H1 (cell line): ENCODE results near the gene TNN.

ENCODE experiments used
- CREB1 ChIP-seq: IDR thresholded peaks from 2 replicates; pipeline ENCODE4 v1.6.1; 2012; ENCODE audit warnings: inconsistent platforms
- EZH2 ChIP-seq: fragments of 200-600 bp; sonication (generic); IDR thresholded peaks from 2 replicates; pipeline ENCODE4 v1.7.1; 2012; ENCODE audit warnings: low read depth, mild to moderate bottlenecking, moderate library complexity, low read length, inconsistent platforms; ENCODE audit not compliant: severe bottlenecking
- JUN ChIP-seq: IDR thresholded peaks from 2 replicates; pipeline ENCODE4 v1.6.1; 2011; ENCODE audit warnings: low read depth, mild to moderate bottlenecking, improper control_type of control experiment, low read length
- JUND ChIP-seq: IDR thresholded peaks from 2 replicates; pipeline ENCODE4 v1.6.1; 2011; ENCODE audit warnings: mild to moderate bottlenecking, improper control_type of control experiment, low read length
- RAD21 ChIP-seq, 2 experiments: IDR thresholded peaks in 1 of 2; conservative IDR thresholded peaks in 1 of 2; 2 replicates each; pipeline ENCODE4 v1.6.1; 2011; ENCODE audit warnings: low read depth in 2 of 2, low read length in 2 of 2, improper control_type of control experiment in 1 of 2, inconsistent platforms in 1 of 2, mild to moderate bottlenecking in 1 of 2, moderate library complexity in 1 of 2
- TAF1 ChIP-seq: IDR thresholded peaks from 2 replicates; pipeline ENCODE4 v1.6.1; 2011; ENCODE audit warnings: mild to moderate bottlenecking, low read depth, low read length
- TBP ChIP-seq: IDR thresholded peaks from 2 replicates; pipeline ENCODE4 v1.6.1; 2011; ENCODE audit warnings: low read depth, low read length, improper control_type of control experiment
- TF ChIP-seq, protein P1 (sequence below), 3 experiments: IDR thresholded peaks; 1 replicate in 2 of 3; 2 replicates in 1 of 3; pipeline versions ENCODE4 v1.5.1 to v1.6.1; 2011; ENCODE audit warnings: low read length in 3 of 3, mild to moderate bottlenecking in 3 of 3, inconsistent platforms in 2 of 3, low read depth in 1 of 3, moderate library complexity in 1 of 3; ENCODE audit not compliant: insufficient read depth in 1 of 3; ENCODE audit errors: control extremely low read depth in 1 of 3
- TF ChIP-seq, protein P2 (sequence below): IDR thresholded peaks from 2 replicates; pipeline ENCODE4 v1.6.1; 2011; ENCODE audit warnings: low read length, improper control_type of control experiment

DNA sequence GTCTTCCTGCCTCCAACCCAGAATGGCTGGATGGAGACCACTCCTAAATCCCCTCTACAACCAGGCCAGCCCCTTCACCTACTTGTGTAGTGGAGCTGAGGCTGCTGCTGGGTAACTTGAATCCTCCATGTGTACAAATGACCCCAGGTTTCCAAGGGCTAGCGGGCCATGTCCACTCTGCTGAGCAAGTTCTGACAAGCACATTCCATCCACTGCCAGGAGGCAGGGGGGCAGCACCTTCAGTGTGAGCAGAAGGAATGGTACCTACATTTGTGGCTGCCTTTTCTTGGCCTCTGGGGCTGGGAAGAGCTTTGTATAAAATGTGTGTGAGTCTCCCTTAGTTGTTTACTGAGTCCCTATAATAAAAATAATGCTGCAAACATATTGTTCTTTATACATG lies 110.4 kb downstream of the TNN start:
- TF ChIP-seq EZH2: no peak
- no peak for TF ChIP-seq TBP
- TF ChIP-seq RAD21 (IDR thresholded peaks at IDR 0.05 in 1 of 2, conservative IDR thresholded peaks at IDR 0.05 in 1 of 2; ENCODE audit: low read depth in 2 of 2, low read length in 2 of 2): no peak
- TF ChIP-seq JUN: no peak
- no peak for TF ChIP-seq CREB1
- no peak for TF ChIP-seq JUND
- TF ChIP-seq, protein P1, sequence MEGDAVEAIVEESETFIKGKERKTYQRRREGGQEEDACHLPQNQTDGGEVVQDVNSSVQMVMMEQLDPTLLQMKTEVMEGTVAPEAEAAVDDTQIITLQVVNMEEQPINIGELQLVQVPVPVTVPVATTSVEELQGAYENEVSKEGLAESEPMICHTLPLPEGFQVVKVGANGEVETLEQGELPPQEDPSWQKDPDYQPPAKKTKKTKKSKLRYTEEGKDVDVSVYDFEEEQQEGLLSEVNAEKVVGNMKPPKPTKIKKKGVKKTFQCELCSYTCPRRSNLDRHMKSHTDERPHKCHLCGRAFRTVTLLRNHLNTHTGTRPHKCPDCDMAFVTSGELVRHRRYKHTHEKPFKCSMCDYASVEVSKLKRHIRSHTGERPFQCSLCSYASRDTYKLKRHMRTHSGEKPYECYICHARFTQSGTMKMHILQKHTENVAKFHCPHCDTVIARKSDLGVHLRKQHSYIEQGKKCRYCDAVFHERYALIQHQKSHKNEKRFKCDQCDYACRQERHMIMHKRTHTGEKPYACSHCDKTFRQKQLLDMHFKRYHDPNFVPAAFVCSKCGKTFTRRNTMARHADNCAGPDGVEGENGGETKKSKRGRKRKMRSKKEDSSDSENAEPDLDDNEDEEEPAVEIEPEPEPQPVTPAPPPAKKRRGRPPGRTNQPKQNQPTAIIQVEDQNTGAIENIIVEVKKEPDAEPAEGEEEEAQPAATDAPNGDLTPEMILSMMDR (IDR thresholded peaks at IDR 0.05; ENCODE audit: control extremely low read depth in 1 of 3, insufficient read depth in 1 of 3, low read depth in 1 of 3, low read length in 3 of 3): peak in 2 of 3 experiments; percentile 5 to 33; a peak in 2 of 4 replicates
- no peak for TF ChIP-seq TAF1
- TF ChIP-seq, protein P2, sequence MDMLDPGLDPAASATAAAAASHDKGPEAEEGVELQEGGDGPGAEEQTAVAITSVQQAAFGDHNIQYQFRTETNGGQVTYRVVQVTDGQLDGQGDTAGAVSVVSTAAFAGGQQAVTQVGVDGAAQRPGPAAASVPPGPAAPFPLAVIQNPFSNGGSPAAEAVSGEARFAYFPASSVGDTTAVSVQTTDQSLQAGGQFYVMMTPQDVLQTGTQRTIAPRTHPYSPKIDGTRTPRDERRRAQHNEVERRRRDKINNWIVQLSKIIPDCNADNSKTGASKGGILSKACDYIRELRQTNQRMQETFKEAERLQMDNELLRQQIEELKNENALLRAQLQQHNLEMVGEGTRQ: no peak
